Adrenal gland (tissue), 12 donors: ENCODE measurements around the gene FAM200C. TPM values are rescaled to one million over a fixed set of nuclear protein-coding genes. Genes with fewer than 3 reads are reported as not detected.

Experiments used
- DNase-seq, 7 donors: peaks; one replicate each; pipeline ENCODE4 v3.0.0-alpha.2; 2019 to 2020
- H3K27ac ChIP-seq, 5 donors: fragments of 200-600 bp; sonication (generic) in 4 of 5; 1 replicate in 3 of 5; 2 replicates in 2 of 5; pipeline versions ENCODE4 v1.5.1 to v1.8.0; 2016 to 2020; ENCODE audit warnings: mild to moderate bottlenecking in 1 of 5
- H3K27me3 ChIP-seq: fragments of 200-600 bp; 2 replicates; pipeline ENCODE4 v1.8.0; 2021
- H3K36me3 ChIP-seq, 2 donors: fragments of 200-600 bp; replicated peaks in 1 of 2; 1 replicate in 1 of 2; 2 replicates in 1 of 2; pipeline versions ENCODE4 v1.5.1 to v1.8.0; 2018 to 2022
- H3K4me1 ChIP-seq, 2 donors: fragments of 200-600 bp; replicated peaks in 1 of 2; 1 replicate in 1 of 2; 2 replicates in 1 of 2; pipeline versions ENCODE4 v1.5.1 to v1.8.0; 2018 to 2021
- H3K4me3 ChIP-seq, 4 donors: fragments of 200-600 bp; sonication (generic) in 3 of 4; one replicate each; pipeline ENCODE4 v1.5.1; 2016 to 2018
- H3K9me3 ChIP-seq, 3 donors: fragments of 200-600 bp; sonication (generic) in 1 of 3; replicated peaks in 1 of 3; 1 replicate in 2 of 3; 2 replicates in 1 of 3; pipeline versions ENCODE4 v1.5.1 to v1.8.0; 2016 to 2021
- POLR2A ChIP-seq, 2 donors: fragments of 450-650 bp; IDR thresholded peaks; one replicate each; pipeline ENCODE4 v1.6.1; 2017; ENCODE audit warnings: antibody characterized with exemption in 2 of 2, mild to moderate bottlenecking in 2 of 2, moderate library complexity in 1 of 2
- WGBS, 4 donors: extraction: QIAGEN DNeasy Blood & Tissue Kit in 2 of 4; methylation state at CpG; one replicate each; pipeline versions ENCODE4 v1.1.5 to v1.1.7; 2013 to 2017; 5-methylcytosine and 5-hydroxymethylcytosine counted together
- intact Hi-C, 2 donors: fragments of 100-400 bp; cut with DNase I; formaldehyde crosslinking; loops; one replicate each; pipeline versions ENCODE4 v1.14.1 to v1.15.0; 2022 to 2023
- polyA plus RNA-seq, 3 donors: library from polyadenylated mRNA; stranded (reverse); fragments of 200-250 nt in 2 of 3; fragments of 350-450 nt in 1 of 3; fragmentation: Illumina TruSeq in 1 of 3; extraction: RNeasy Lipid Tissue Mini Kit (QIAGEN cat#74804) in 1 of 3; gene quantifications; one replicate each; pipeline ENCODE4 v1.2.3, GENCODE V29; 2013 to 2014
- total RNA-seq, 9 donors: library from RNA; depleted of rRNA in 4 of 9; stranded (reverse); fragments of >200 nt in 4 of 9; fragments of 120-200 nt in 1 of 9; fragmentation: NEBNext Ultra II Directional in 1 of 9; extraction: Animal tissue kit (Norgen Biotek cat#: 25700) in 1 of 9; gene quantifications; one replicate each; pipeline versions ENCODE4 v1.1.0 to v1.2.4, GENCODE V29; 2013 to 2023
- TF ChIP-seq, protein P1 (sequence below), 6 experiments: fragments of 450-650 bp in 4 of 6; fragments of 200-600 bp in 2 of 6; sonication (generic) in 1 of 6; IDR thresholded peaks; 1 replicate in 5 of 6; 2 replicates in 1 of 6; pipeline versions ENCODE4 v1.5.1 to v1.8.0; 2016 to 2021; ENCODE audit warnings: antibody characterized with exemption in 6 of 6, mild to moderate bottlenecking in 2 of 6, moderate library complexity in 1 of 6
- donor health status: healthy with polysubstance abuse.
- donor health status: Bipolar disorder and iron deficiency.
- donor health status: DM: yes; HTN: yes; CAD: no.
- donor health status: DM: no; HTN: no; CAD: no.
- donor health status: DM: no; HTN: no; CAD: no.
- donor health status: DM: yes; HTN: yes; CAD: no.

Gene FAM200C
- total and polyA plus RNA-seq, 12 donors, result 0.42 to 9.0 (median 5.2) TPM

DNA sequence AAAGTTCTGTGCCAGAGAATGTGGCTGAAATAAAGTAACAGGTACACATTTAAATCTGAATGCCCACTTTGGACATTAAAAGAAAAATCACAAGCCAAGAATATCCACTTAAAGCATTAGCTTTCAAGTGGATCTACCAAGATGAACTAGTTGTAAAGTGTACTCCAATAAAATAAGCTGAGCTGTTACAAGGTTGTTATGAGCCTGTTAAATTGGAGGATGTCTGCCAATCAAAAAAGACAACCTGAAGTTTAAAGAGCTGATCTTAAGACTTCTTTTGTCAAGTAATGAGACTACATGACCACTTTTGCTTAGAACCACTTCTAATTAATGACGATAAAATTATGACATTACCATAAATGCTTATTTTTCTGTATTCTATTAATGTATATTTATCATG lies 2.4 kb downstream of the FAM200C start:
- intact Hi-C loops, result no loop called here
- no peaks in the 10 kb centered on the region for H3K9me3 ChIP-seq
- H3K4me1 ChIP-seq, result peaks cover 3 to 29% of the 10 kb centered on the region in 2 donors

GRCh38 chr5:160395111-160395510 lies 4.7 kb downstream of the FAM200C start:
- Histone ChIP-seq H3K36me3 (no peaks in the 10 kb centered on the region), H3K4me3 (no peak overlapping the region), H3K4me1 (peaks cover 3 to 28% of the 10 kb centered on the region in 2 donors), H3K27ac (no peak overlapping the region), H3K27me3 (no peaks in the 10 kb centered on the region), H3K9me3 (no peaks in the 10 kb centered on the region)
- intact Hi-C loops, result no loop called here
- TF ChIP-seq, protein P1, sequence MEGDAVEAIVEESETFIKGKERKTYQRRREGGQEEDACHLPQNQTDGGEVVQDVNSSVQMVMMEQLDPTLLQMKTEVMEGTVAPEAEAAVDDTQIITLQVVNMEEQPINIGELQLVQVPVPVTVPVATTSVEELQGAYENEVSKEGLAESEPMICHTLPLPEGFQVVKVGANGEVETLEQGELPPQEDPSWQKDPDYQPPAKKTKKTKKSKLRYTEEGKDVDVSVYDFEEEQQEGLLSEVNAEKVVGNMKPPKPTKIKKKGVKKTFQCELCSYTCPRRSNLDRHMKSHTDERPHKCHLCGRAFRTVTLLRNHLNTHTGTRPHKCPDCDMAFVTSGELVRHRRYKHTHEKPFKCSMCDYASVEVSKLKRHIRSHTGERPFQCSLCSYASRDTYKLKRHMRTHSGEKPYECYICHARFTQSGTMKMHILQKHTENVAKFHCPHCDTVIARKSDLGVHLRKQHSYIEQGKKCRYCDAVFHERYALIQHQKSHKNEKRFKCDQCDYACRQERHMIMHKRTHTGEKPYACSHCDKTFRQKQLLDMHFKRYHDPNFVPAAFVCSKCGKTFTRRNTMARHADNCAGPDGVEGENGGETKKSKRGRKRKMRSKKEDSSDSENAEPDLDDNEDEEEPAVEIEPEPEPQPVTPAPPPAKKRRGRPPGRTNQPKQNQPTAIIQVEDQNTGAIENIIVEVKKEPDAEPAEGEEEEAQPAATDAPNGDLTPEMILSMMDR (IDR thresholded peaks at IDR 0.05), result no peak
- no peak for TF ChIP-seq POLR2A (IDR thresholded peaks at IDR 0.05)
- WGBS, 4 donors, result 89 to 98% (median 96%) methylated on average over 7 of the region's 7 CpGs
- DNase-seq, result no peak

More for the DNA sequence above, 2.4 kb downstream of the FAM200C start:
- Histone ChIP-seq H3K4me3 (no peak overlapping the region), H3K27ac (no peak overlapping the region), H3K27me3 (no peaks in the 10 kb centered on the region), H3K36me3 (peaks cover 0 to 11% of the 10 kb centered on the region in 2 donors)
- TF ChIP-seq POLR2A (IDR thresholded peaks at IDR 0.05), result no peak
- TF ChIP-seq, protein P1 (IDR thresholded peaks at IDR 0.05), result no peak
- DNase-seq, result no peak
- WGBS, 4 donors, result 97 to 100% (median 99%) methylated on average over 1 of the region's 1 CpG

DNA sequence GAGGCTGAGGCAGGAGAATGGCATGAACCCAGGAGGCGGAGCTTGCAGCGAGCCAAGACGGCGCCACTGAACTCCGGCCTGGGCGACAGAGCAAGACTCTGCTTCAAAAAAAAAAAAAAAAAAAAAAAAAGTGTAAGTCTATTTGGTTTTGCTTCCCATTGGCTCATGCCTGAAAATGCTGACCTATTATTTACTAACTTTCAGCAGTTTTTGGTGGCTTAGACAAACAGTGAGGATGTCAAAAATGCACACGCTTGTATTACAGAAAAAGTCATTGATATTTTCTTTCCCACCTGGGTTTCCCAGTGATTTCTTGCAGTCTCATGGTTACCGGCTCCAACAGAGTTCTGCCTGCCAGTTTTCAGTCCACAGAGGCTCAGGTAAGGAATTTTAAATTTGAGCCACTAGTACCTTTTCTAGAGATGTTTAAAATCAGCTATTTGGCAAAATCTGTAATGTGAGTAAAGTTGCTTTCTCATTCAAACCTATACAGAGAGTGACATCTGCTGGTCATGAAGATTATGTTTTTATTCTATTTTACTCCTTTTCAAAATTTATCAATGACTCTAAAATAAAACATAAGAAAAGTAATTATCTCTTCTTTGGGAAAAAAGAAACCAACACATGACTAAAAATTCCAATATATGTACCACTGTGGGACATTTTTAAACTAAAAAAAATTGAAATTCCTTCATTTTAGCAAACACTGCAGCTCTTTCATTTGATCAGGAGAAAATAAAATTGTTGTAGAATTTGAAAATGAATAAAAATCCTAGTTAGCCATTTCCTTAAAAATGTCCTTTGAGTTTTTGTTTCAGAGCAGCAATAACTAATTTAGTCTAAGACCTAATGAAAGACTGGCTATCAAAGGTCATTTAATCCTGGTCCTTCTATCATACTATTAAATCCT lies 8.8 kb downstream of the FAM200C start:
- Histone ChIP-seq H3K4me1 (peaks cover 3 to 14% of the 10 kb centered on the region in 2 donors), H3K36me3 (no peaks in the 10 kb centered on the region), H3K9me3 (peaks cover 0 to 4% (median 0%) of the 10 kb centered on the region in 3 donors), H3K27me3 (no peaks in the 10 kb centered on the region), H3K27ac (no peak overlapping the region), H3K4me3 (no peak overlapping the region)
- no peak for DNase-seq
- intact Hi-C loops, result no loop called here
- TF ChIP-seq, protein P1 (IDR thresholded peaks at IDR 0.05), result peak; percentile 12 to 60 (median 52)
- TF ChIP-seq POLR2A (IDR thresholded peaks at IDR 0.05), result no peak
- 68 to 77% (median 73%) methylated on average over 8 of the region's 8 CpGs for WGBS, 4 donors

DNA sequence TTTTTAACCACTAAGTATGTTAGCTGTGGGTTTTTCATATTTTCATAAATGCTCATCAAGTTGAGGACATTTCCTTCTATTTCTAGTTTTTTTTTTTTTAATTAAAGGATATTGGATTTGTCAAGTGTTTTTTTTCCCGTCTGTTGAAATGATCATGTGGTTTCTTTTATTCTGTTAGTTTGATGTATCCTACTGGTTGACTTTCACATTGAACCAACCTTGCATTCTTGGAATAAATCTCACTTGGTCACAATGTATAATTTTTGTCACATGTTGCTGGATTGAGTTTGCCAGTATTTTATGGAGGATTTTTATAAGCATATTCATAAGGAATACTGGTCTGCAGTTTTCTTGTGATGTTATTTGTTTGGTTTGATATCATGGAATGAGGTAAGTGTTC lies 12.4 kb downstream of the FAM200C start:
- H3K4me3 ChIP-seq, result no peak overlapping the region
- H3K27ac ChIP-seq, result no peak overlapping the region
- peaks cover 0 to 4% (median 0%) of the 10 kb centered on the region in 3 donors for H3K9me3 ChIP-seq
- peaks cover 0 to 4% of the 10 kb centered on the region in 2 donors for H3K4me1 ChIP-seq
- intact Hi-C loops, result loop anchor here in 1 of 2 donors (5.0 kb wide), 1 partner anchor 365 kb away; no protein-coding TSS in a partner anchor
- no peak for TF ChIP-seq POLR2A (IDR thresholded peaks at IDR 0.05)
- TF ChIP-seq, protein P1 (IDR thresholded peaks at IDR 0.05), result no peak
- no peak for DNase-seq
- no peaks in the 10 kb centered on the region for H3K27me3 ChIP-seq
- WGBS, 4 donors, result 84 to 96% (median 90%) methylated on average over 1 of the region's 1 CpG
- H3K36me3 ChIP-seq, result no peaks in the 10 kb centered on the region
